ENCODE data around the gene GULP1. TPM values are rescaled to one million over a fixed set of nuclear protein-coding genes. Genes with fewer than 3 reads are reported as not detected.

The GULP1 gene
- total RNA-seq, 1 experiment from 2014 or later: 76.0 TPM

DNA sequence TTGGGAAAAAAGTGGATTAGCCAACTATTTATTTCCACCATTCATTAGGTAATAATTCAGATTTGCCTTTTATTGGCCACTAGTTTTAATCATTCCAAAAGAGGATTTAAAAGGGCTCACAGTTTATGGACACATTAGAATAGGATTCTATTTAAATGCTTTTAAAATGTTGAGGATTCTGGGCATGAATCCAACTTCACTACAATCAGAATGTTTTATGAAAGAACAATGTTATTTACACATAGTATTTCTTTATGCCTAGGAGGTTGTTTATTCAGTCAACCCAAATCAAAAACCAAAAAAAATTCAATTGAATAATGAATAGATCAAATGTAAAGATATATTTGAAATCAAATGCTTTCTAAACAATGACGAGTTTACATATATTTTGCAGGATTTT, 232.2 kb downstream of the GULP1 start:
- ChIA-PET POLR2A (no interaction called here), RAD21 (ENCODE audit: low non-redundant PET in 1 of 2, low total read pairs in 2 of 2, uncharacterized antibody in 2 of 2, unreplicated experiment in 2 of 2) (interaction anchor here (1.3 to 3.2 kb wide), 3 partner anchors 454 to 460 kb away, joined by 5 to 8 read pairs (median 7); no protein-coding TSS in a partner anchor), CTCF (interaction anchor here (0.7 to 5.9 kb wide), 18 partner anchors 9 to 888 kb away, joined by 3 to 96 read pairs (median 4); partner anchors contain the start of gene COL3A1)
- intact Hi-C loops (cut with micrococcal nuclease): loop anchor here (1.0 to 10.0 kb wide), 6 partner anchors 261 to 889 kb away; no protein-coding TSS in a partner anchor
- ATAC-seq (no peak), DNase-seq (ENCODE audit: low read depth, low spot score) (no peak)
- Histone ChIP-seq H3K4me2 (ENCODE audit: low read length) (no peak overlapping the region), H3K79me2 (ENCODE audit: insufficient read depth, low read length) (no peaks in the 10 kb centered on the region), H4K20me1 (ENCODE audit: insufficient read depth) (no peaks in the 10 kb centered on the region), H3K4me3 (replicated peaks in 1 of 2; ENCODE audit: low read depth in 1 of 2, low read length in 2 of 2) (no peak overlapping the region), H3K9me3 (ENCODE audit: control insufficient read depth in 1 of 2, insufficient read depth in 1 of 2, low read depth in 1 of 2, low read length in 2 of 2) (no peaks in the 10 kb centered on the region), H3K9ac (ENCODE audit: low read length) (no peak overlapping the region), H3K4me1 (ENCODE audit: control insufficient read depth in 1 of 2, insufficient read depth in 2 of 2, low read length in 2 of 2) (no peaks in the 10 kb centered on the region), H2AFZ (ENCODE audit: low read depth, low read length, poor library complexity, severe bottlenecking) (no peak overlapping the region), H3K27ac (ENCODE audit: low read depth, low read length) (no peak overlapping the region), H3K27me3 (ENCODE audit: insufficient read depth, low read length) (no peaks in the 10 kb centered on the region), H3K9me2 (ENCODE audit: insufficient read depth) (no peaks in the 10 kb centered on the region), H3K36me3 (ENCODE audit: control insufficient read depth in 1 of 2, insufficient read depth in 2 of 2, low read length in 2 of 2) (no peaks in the 10 kb centered on the region)
- no peak for TF ChIP-seq EGR1 (IDR thresholded peaks at IDR 0.05; ENCODE audit: low read depth)
- no peak for TF ChIP-seq SIN3A (IDR thresholded peaks at IDR 0.05; ENCODE audit: low read depth)
- no peak for TF ChIP-seq CEBPB (IDR thresholded peaks at IDR 0.05; ENCODE audit: low read depth)
- TF ChIP-seq, protein P1, sequence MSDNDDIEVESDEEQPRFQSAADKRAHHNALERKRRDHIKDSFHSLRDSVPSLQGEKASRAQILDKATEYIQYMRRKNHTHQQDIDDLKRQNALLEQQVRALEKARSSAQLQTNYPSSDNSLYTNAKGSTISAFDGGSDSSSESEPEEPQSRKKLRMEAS (IDR thresholded peaks at IDR 0.05): no peak
- TF ChIP-seq, protein P2, sequence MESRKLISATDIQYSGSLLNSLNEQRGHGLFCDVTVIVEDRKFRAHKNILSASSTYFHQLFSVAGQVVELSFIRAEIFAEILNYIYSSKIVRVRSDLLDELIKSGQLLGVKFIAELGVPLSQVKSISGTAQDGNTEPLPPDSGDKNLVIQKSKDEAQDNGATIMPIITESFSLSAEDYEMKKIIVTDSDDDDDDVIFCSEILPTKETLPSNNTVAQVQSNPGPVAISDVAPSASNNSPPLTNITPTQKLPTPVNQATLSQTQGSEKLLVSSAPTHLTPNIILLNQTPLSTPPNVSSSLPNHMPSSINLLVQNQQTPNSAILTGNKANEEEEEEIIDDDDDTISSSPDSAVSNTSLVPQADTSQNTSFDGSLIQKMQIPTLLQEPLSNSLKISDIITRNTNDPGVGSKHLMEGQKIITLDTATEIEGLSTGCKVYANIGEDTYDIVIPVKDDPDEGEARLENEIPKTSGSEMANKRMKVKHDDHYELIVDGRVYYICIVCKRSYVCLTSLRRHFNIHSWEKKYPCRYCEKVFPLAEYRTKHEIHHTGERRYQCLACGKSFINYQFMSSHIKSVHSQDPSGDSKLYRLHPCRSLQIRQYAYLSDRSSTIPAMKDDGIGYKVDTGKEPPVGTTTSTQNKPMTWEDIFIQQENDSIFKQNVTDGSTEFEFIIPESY (IDR thresholded peaks at IDR 0.05; ENCODE audit: extremely low read depth, insufficient replicate concordance, low read length): no peak
- no peak for TF ChIP-seq CBX3 (IDR thresholded peaks at IDR 0.05; ENCODE audit: low read depth)
- no peak for TF ChIP-seq JUND (IDR thresholded peaks at IDR 0.05)
- BruUV-seq (replicated peaks): no TSS peak
